Measurements from ENCODE around the gene MYO1H.
"Not testable (repeated sequence)": the region's sequence is repeated elsewhere in the genome, so short reads cannot be mapped to it uniquely, and the experiment has no call there.

MYO1H gene

GRCh38 chr12:109347589-109347988 lies at the start of gene MYO1H:
TSS of gene MYO1H (plus strand) at chr12:109347900. CDS start at chr12:109347961, 61 bp downstream.
- no peak for DNase-seq (ENCODE audit: low read depth in 2 of 2)

- no peak for DNase-seq (ENCODE audit: low read depth in 2 of 2)
These were observed 47.9 kb upstream of the MYO1H start for GRCh38 chr12:109299849-109300248.

- DNase-seq (ENCODE audit: low read depth in 2 of 2), result no peak
These were observed 46.0 kb upstream of the MYO1H start for GRCh38 chr12:109301643-109302168.

- DNase-seq (ENCODE audit: low read depth in 2 of 2), result no peak
These were observed 45.3 kb upstream of the MYO1H start for GRCh38 chr12:109302358-109302757.

- no peak for DNase-seq (ENCODE audit: low read depth in 2 of 2)
These were observed 44.9 kb upstream of the MYO1H start for GRCh38 chr12:109302770-109303169.

- no peak for DNase-seq (ENCODE audit: low read depth in 2 of 2)
These were observed 43.2 kb upstream of the MYO1H start for GRCh38 chr12:109304485-109304884.

- no peak for DNase-seq (ENCODE audit: low read depth in 2 of 2)
These were observed 42.2 kb upstream of the MYO1H start for GRCh38 chr12:109305547-109305946.

GRCh38 chr12:109307051-109307450 lies 40.6 kb upstream of the MYO1H start:
- no peak for DNase-seq (ENCODE audit: low read depth in 2 of 2)

GRCh38 chr12:109308534-109309380 lies 38.9 kb upstream of the MYO1H start, which contains the start of gene FOXN4:
TSS of gene FOXN4 (minus strand) at chr12:109309284. CDS start at chr12:109308321, 963 bp downstream.
- no peak for DNase-seq (ENCODE audit: low read depth in 2 of 2)

- no peak for DNase-seq (ENCODE audit: low read depth in 2 of 2)
These were observed 38.1 kb upstream of the MYO1H start for GRCh38 chr12:109309381-109310246.

GRCh38 chr12:109310247-109311125 lies 37.2 kb upstream of the MYO1H start:
- no peak for DNase-seq (ENCODE audit: low read depth in 2 of 2)

- DNase-seq (ENCODE audit: low read depth in 2 of 2), result not testable (repeated sequence)
These were observed 26.4 kb upstream of the MYO1H start for GRCh38 chr12:109321294-109321693.

- DNase-seq (ENCODE audit: low read depth in 2 of 2), result no peak
These were observed 18.7 kb upstream of the MYO1H start for GRCh38 chr12:109329003-109329402.

GRCh38 chr12:109329686-109330085 lies 18.0 kb upstream of the MYO1H start:
- DNase-seq (ENCODE audit: low read depth in 2 of 2), result no peak

GRCh38 chr12:109330282-109331230 lies 17.1 kb upstream of the MYO1H start:
- no peak for DNase-seq (ENCODE audit: low read depth in 2 of 2)

GRCh38 chr12:109331301-109331952 lies 16.3 kb upstream of the MYO1H start:
- no peak for DNase-seq (ENCODE audit: low read depth in 2 of 2)

GRCh38 chr12:109334887-109335286 lies 12.8 kb upstream of the MYO1H start:
- DNase-seq (ENCODE audit: low read depth in 2 of 2), result no peak

GRCh38 chr12:109336593-109336992 lies 11.1 kb upstream of the MYO1H start:
- no peak for DNase-seq (ENCODE audit: low read depth in 2 of 2)

- no peak for DNase-seq (ENCODE audit: low read depth in 2 of 2)
These were observed 4.0 kb upstream of the MYO1H start for GRCh38 chr12:109343677-109344076.

GRCh38 chr12:109345428-109345827 lies 2.3 kb upstream of the MYO1H start:
- DNase-seq (ENCODE audit: low read depth in 2 of 2), result no peak

Measured in stimulated activated CD8-positive, alpha-beta memory T cell treated with anti-CD3 and anti-CD28 coated beads, Interleukin-2, amount 100 ng/mL, for 1 hour (primary cell).